Mesenchymal stem cell (in vitro differentiated cells and primary cell): Measurements from ENCODE around the gene TAS2R1.
A peak's percentile ranks its signal among the peaks of the same experiment; 100 is the strongest.

ENCODE experiments used
- DNase-seq: peaks from one replicate; pipeline ENCODE4 v3.0.0-alpha.2; 2013
- H2AFZ ChIP-seq: one replicate; pipeline ENCODE4 v1.6.1; 2013; ENCODE audit warnings: low read depth, mild to moderate bottlenecking, control low read depth, inconsistent platforms, low read length, moderate library complexity
- H2AK5ac ChIP-seq: 2 replicates; pipeline ENCODE4 v1.6.1; 2013; ENCODE audit warnings: low read length, moderate library complexity, mild to moderate bottlenecking, inconsistent platforms; ENCODE audit not compliant: severe bottlenecking
- H2BK120ac ChIP-seq: one replicate; pipeline ENCODE4 v1.6.1; 2013; ENCODE audit warnings: low read depth, mild to moderate bottlenecking, inconsistent platforms, low read length, moderate library complexity
- H2BK12ac ChIP-seq, 2 experiments: one replicate each; pipeline ENCODE4 v1.6.1; 2013; ENCODE audit warnings: inconsistent platforms in 2 of 2, low read length in 2 of 2, mild to moderate bottlenecking in 2 of 2, moderate library complexity in 2 of 2, control low read depth in 1 of 2
- H2BK15ac ChIP-seq: one replicate; pipeline ENCODE4 v1.6.1; 2013; ENCODE audit warnings: mild to moderate bottlenecking, low read depth, inconsistent platforms; ENCODE audit not compliant: poor library complexity, severe bottlenecking
- H2BK5ac ChIP-seq: 2 replicates; pipeline ENCODE4 v1.6.1; 2013; ENCODE audit warnings: low read depth, mild to moderate bottlenecking, low read length, control low read depth, inconsistent platforms; ENCODE audit not compliant: poor library complexity, severe bottlenecking
- H3K14ac ChIP-seq, 2 experiments: one replicate each; pipeline ENCODE4 v1.6.1; 2013; ENCODE audit warnings: inconsistent platforms in 2 of 2, low read length in 2 of 2, control low read depth in 1 of 2, mild to moderate bottlenecking in 1 of 2, moderate library complexity in 1 of 2
- H3K18ac ChIP-seq, 2 experiments: one replicate each; pipeline ENCODE4 v1.6.1; 2013; ENCODE audit warnings: inconsistent platforms in 2 of 2, low read length in 2 of 2, control low read depth in 1 of 2, low read depth in 1 of 2, mild to moderate bottlenecking in 1 of 2
- H3K23ac ChIP-seq, 2 experiments: one replicate each; pipeline ENCODE4 v1.6.1; 2013; ENCODE audit warnings: inconsistent platforms in 2 of 2, low read length in 2 of 2, mild to moderate bottlenecking in 2 of 2, moderate library complexity in 2 of 2, control low read depth in 1 of 2
- H3K27ac ChIP-seq: 2 replicates; pipeline ENCODE4 v1.5.1; 2013; ENCODE audit warnings: mild to moderate bottlenecking, moderate library complexity, low read length, control low read depth, inconsistent platforms; ENCODE audit not compliant: poor library complexity, severe bottlenecking
- H3K27me3 ChIP-seq, 2 experiments: 2 replicates each; pipeline versions ENCODE4 v1.6.1 to v1.7.0; 2013; ENCODE audit warnings: low read length in 2 of 2, mild to moderate bottlenecking in 2 of 2, moderate library complexity in 2 of 2, control low read depth in 1 of 2, inconsistent platforms in 1 of 2; ENCODE audit not compliant: control insufficient read depth in 1 of 2, insufficient read depth in 1 of 2
- H3K36me3 ChIP-seq, 2 experiments: 2 replicates each; pipeline versions ENCODE4 v1.6.1 to v1.7.0; 2013; ENCODE audit warnings: low read length in 2 of 2, control low read depth in 1 of 2, inconsistent platforms in 1 of 2, low read depth in 1 of 2, mild to moderate bottlenecking in 1 of 2; ENCODE audit not compliant: insufficient read depth in 2 of 2, control insufficient read depth in 1 of 2
- H3K4ac ChIP-seq, 2 experiments: one replicate each; pipeline ENCODE4 v1.6.1; 2013; ENCODE audit warnings: inconsistent platforms in 2 of 2, low read length in 2 of 2, mild to moderate bottlenecking in 2 of 2, moderate library complexity in 2 of 2, control low read depth in 1 of 2, low read depth in 1 of 2
- H3K4me1 ChIP-seq: 2 replicates; pipeline ENCODE4 v1.6.1; 2013; ENCODE audit warnings: low read depth, low read length, control low read depth; ENCODE audit not compliant: control insufficient read depth, insufficient read depth
- H3K4me2 ChIP-seq: 2 replicates; pipeline ENCODE4 v1.6.1; 2013; ENCODE audit warnings: low read length, mild to moderate bottlenecking, inconsistent platforms; ENCODE audit not compliant: poor library complexity, severe bottlenecking
- H3K4me3 ChIP-seq, 2 experiments: 2 replicates each; pipeline versions ENCODE4 v1.5.1 to v1.7.0; 2013; ENCODE audit warnings: low read length in 2 of 2, mild to moderate bottlenecking in 2 of 2, control low read depth in 1 of 2, low read depth in 1 of 2; ENCODE audit not compliant: insufficient read depth in 1 of 2
- H3K79me1 ChIP-seq: replicated peaks from 2 replicates; pipeline ENCODE4 v1.6.1; 2013; ENCODE audit warnings: mild to moderate bottlenecking, control low read depth, low read length, inconsistent platforms; ENCODE audit not compliant: poor library complexity, severe bottlenecking
- H3K9ac ChIP-seq: 2 replicates; pipeline ENCODE4 v1.7.0; 2013; ENCODE audit warnings: mild to moderate bottlenecking, low read length, moderate library complexity
- H3K9me3 ChIP-seq: 2 replicates; pipeline ENCODE4 v1.7.0; 2013; ENCODE audit warnings: mild to moderate bottlenecking, low read length; ENCODE audit not compliant: control insufficient read depth
- H4K8ac ChIP-seq: one replicate; pipeline ENCODE4 v1.6.1; 2013; ENCODE audit warnings: inconsistent platforms, mild to moderate bottlenecking, low read length, moderate library complexity
- H4K91ac ChIP-seq: one replicate; pipeline ENCODE4 v1.6.1; 2013; ENCODE audit warnings: mild to moderate bottlenecking, low read length, inconsistent platforms
- WGBS: methylation state at CpG from one replicate; pipeline ENCODE4 v1.1.7; 2013; ENCODE audit warnings: mixed read lengths; 5-methylcytosine and 5-hydroxymethylcytosine counted together

TAS2R1 gene

GRCh38 chr5:9608093-9608492 is 22.1 kb downstream of the TAS2R1 start:
- Histone ChIP-seq H3K14ac (no peak overlapping the region), H3K27me3 (peaks cover 0 to 4% of the 10 kb centered on the region in 2 experiments), H3K9ac (no peak overlapping the region), H3K4ac (no peak overlapping the region), H2AFZ (no peak overlapping the region), H3K4me1 (peaks cover 3% of the 10 kb centered on the region), H3K23ac (no peak overlapping the region), H3K4me2 (no peak overlapping the region), H2BK15ac (no peak overlapping the region), H4K8ac (no peak overlapping the region), H3K79me1 (no peaks in the 10 kb centered on the region), H3K27ac (no peak overlapping the region), H3K9me3 (peaks cover 10% of the 10 kb centered on the region), H4K91ac (no peak overlapping the region), H3K36me3 (no peaks in the 10 kb centered on the region), H2BK12ac (no peak overlapping the region), H3K4me3 (no peak overlapping the region), H2AK5ac (no peak overlapping the region), H2BK120ac (no peak overlapping the region), H2BK5ac (no peak overlapping the region), H3K18ac (no peak overlapping the region)
- no peak for DNase-seq
- WGBS = 100% methylated on average over 1 of the region's 2 CpGs

GRCh38 chr5:9605041-9605838 is 24.9 kb downstream of the TAS2R1 start:
- H3K9ac ChIP-seq = no peak overlapping the region
- no peak overlapping the region for H4K8ac ChIP-seq
- H3K4me3 ChIP-seq = no peak overlapping the region
- no peak overlapping the region for H2BK5ac ChIP-seq
- no peak overlapping the region for H2BK12ac ChIP-seq
- no peak overlapping the region for H2BK120ac ChIP-seq
- H2AK5ac ChIP-seq = no peak overlapping the region
- no peak overlapping the region for H3K23ac ChIP-seq
- 94% methylated on average over 6 of the region's 6 CpGs for WGBS
- peaks cover 0 to 2% of the 10 kb centered on the region in 2 experiments for H3K27me3 ChIP-seq
- DNase-seq = no peak
- no peak overlapping the region for H3K14ac ChIP-seq
- no peak overlapping the region for H4K91ac ChIP-seq
- no peak overlapping the region for H3K4ac ChIP-seq
- H3K18ac ChIP-seq = peak overlapping the region in 1 of 2 experiments; percentile 6
- H3K4me2 ChIP-seq = no peak overlapping the region
- H3K4me1 ChIP-seq = peaks cover 3% of the 10 kb centered on the region
- H2BK15ac ChIP-seq = no peak overlapping the region
- H3K9me3 ChIP-seq = no peaks in the 10 kb centered on the region
- H2AFZ ChIP-seq = no peak overlapping the region
- H3K79me1 ChIP-seq = no peaks in the 10 kb centered on the region
- no peak overlapping the region for H3K27ac ChIP-seq
- H3K36me3 ChIP-seq = no peaks in the 10 kb centered on the region

GRCh38 chr5:9604416-9604815 is 25.7 kb downstream of the TAS2R1 start:
- Histone ChIP-seq H3K4me1 (peaks cover 3% of the 10 kb centered on the region), H3K27ac (no peak overlapping the region), H3K4me3 (no peak overlapping the region), H3K18ac (peak overlapping the region in 1 of 2 experiments; percentile 6), H4K91ac (no peak overlapping the region), H3K23ac (no peak overlapping the region), H3K27me3 (peaks cover 2 to 7% of the 10 kb centered on the region in 2 experiments), H3K36me3 (no peaks in the 10 kb centered on the region), H3K4me2 (no peak overlapping the region), H2BK15ac (no peak overlapping the region), H2BK12ac (no peak overlapping the region), H3K79me1 (no peaks in the 10 kb centered on the region), H3K4ac (no peak overlapping the region), H2AFZ (no peak overlapping the region), H3K9ac (no peak overlapping the region), H4K8ac (no peak overlapping the region), H2BK120ac (no peak overlapping the region), H2AK5ac (no peak overlapping the region), H3K9me3 (no peaks in the 10 kb centered on the region), H3K14ac (no peak overlapping the region), H2BK5ac (no peak overlapping the region)
- WGBS = 66% methylated on average over 5 of the region's 5 CpGs
- DNase-seq = peak; percentile 20

- no peak overlapping the region for H3K4me3 ChIP-seq
- H3K9ac ChIP-seq = no peak overlapping the region
- H2BK15ac ChIP-seq = no peak overlapping the region
- DNase-seq = no peak
- H3K27me3 ChIP-seq = peaks cover 4 to 11% of the 10 kb centered on the region in 2 experiments
- no peak overlapping the region for H2BK120ac ChIP-seq
- H2AK5ac ChIP-seq = no peak overlapping the region
- no peak overlapping the region for H4K8ac ChIP-seq
- no peak overlapping the region for H3K27ac ChIP-seq
- H2BK12ac ChIP-seq = no peak overlapping the region
- no peaks in the 10 kb centered on the region for H3K9me3 ChIP-seq
- H2BK5ac ChIP-seq = no peak overlapping the region
- no peak overlapping the region for H3K4me2 ChIP-seq
- H3K23ac ChIP-seq = no peak overlapping the region
- H3K14ac ChIP-seq = no peak overlapping the region
- H3K4me1 ChIP-seq = peaks cover 3% of the 10 kb centered on the region
- no peaks in the 10 kb centered on the region for H3K79me1 ChIP-seq
- no peak overlapping the region for H3K18ac ChIP-seq
- no peak overlapping the region for H4K91ac ChIP-seq
- no peak overlapping the region for H2AFZ ChIP-seq
- no peak overlapping the region for H3K4ac ChIP-seq
- H3K36me3 ChIP-seq = no peaks in the 10 kb centered on the region
- WGBS = 100% methylated on average over 4 of the region's 7 CpGs
These were observed 29.0 kb downstream of the TAS2R1 start for GRCh38 chr5:9601055-9601739.
